ENCODE results near the gene CDC73.

CDC73 gene

GRCh38 chr1:193181985-193182384, 60.2 kb downstream of the CDC73 start:
- H3K27me3 ChIP-seq (ENCODE audit: low read length), result no peaks in the 10 kb centered on the region
- no peaks in the 10 kb centered on the region for H3K9me3 ChIP-seq (ENCODE audit: insufficient read depth, low read length)
- H3K9me2 ChIP-seq (replicated peaks; ENCODE audit: insufficient read depth, low read length), result no peaks in the 10 kb centered on the region
- H3K36me3 ChIP-seq (ENCODE audit: low read length), result no peaks in the 10 kb centered on the region
- H2AFZ ChIP-seq (ENCODE audit: low read depth, low read length, severe bottlenecking), result no peak overlapping the region
- H3K79me2 ChIP-seq (ENCODE audit: insufficient read depth, low read length), result peaks cover 36% of the 10 kb centered on the region; the same call in 1 of the 2 replicates
- TF ChIP-seq CTCF (IDR thresholded peaks at IDR 0.05; ENCODE audit: insufficient read depth, low read length, poor library complexity, severe bottlenecking) (no peak), EZH2phosphoT487 (conservative IDR thresholded peaks at IDR 0.05; ENCODE audit: low read length) (no peak)
- 0 out of 2 replicates have a peak, but pooled peaks cover 4% of the 10 kb centered on the region for H4K20me1 ChIP-seq (ENCODE audit: low read depth, low read length)
- peaks cover 23% of the 10 kb centered on the region; the same call in 1 of the 2 replicates for H3F3A ChIP-seq (ENCODE audit: insufficient read depth)
- H3K27ac ChIP-seq (ENCODE audit: low read depth, low read length), result no peak overlapping the region
- H3K4me2 ChIP-seq (ENCODE audit: low read depth, low read length, poor library complexity, severe bottlenecking), result no peak overlapping the region
- H3K4me3 ChIP-seq (ENCODE audit: insufficient read depth, low read length, poor library complexity, severe bottlenecking), result no peak overlapping the region
- no peak overlapping the region for H3K9ac ChIP-seq (ENCODE audit: low read length)

- peaks cover 23% of the 10 kb centered on the region; the same call in 1 of the 2 replicates for H3F3A ChIP-seq (ENCODE audit: insufficient read depth)
- no peak overlapping the region for H2AFZ ChIP-seq (ENCODE audit: low read depth, low read length, severe bottlenecking)
- no peaks in the 10 kb centered on the region for H3K9me2 ChIP-seq (replicated peaks; ENCODE audit: insufficient read depth, low read length)
- H3K9me3 ChIP-seq (ENCODE audit: insufficient read depth, low read length), result no peaks in the 10 kb centered on the region
- H4K20me1 ChIP-seq (ENCODE audit: low read depth, low read length), result 0 out of 2 replicates have a peak, but pooled peaks cover 4% of the 10 kb centered on the region
- peak overlapping the region; percentile 36 for H3K4me2 ChIP-seq (ENCODE audit: low read depth, low read length, poor library complexity, severe bottlenecking)
- no peaks in the 10 kb centered on the region for H3K27me3 ChIP-seq (ENCODE audit: low read length)
- no peak overlapping the region for H3K27ac ChIP-seq (ENCODE audit: low read depth, low read length)
- no peak overlapping the region for H3K9ac ChIP-seq (ENCODE audit: low read length)
- H3K36me3 ChIP-seq (ENCODE audit: low read length), result no peaks in the 10 kb centered on the region
- H3K79me2 ChIP-seq (ENCODE audit: insufficient read depth, low read length), result peaks cover 47% of the 10 kb centered on the region
- H3K4me3 ChIP-seq (ENCODE audit: insufficient read depth, low read length, poor library complexity, severe bottlenecking), result no peak overlapping the region
- TF ChIP-seq CTCF (IDR thresholded peaks at IDR 0.05; ENCODE audit: insufficient read depth, low read length, poor library complexity, severe bottlenecking) (peak; percentile 83), EZH2phosphoT487 (conservative IDR thresholded peaks at IDR 0.05; ENCODE audit: low read length) (no peak)
Observed at GRCh38 chr1:193183019-193183627, 61.3 kb downstream of the CDC73 start.

GRCh38 chr1:193184776-193185175, 62.9 kb downstream of the CDC73 start:
- H3K9ac ChIP-seq (ENCODE audit: low read length), result no peak overlapping the region
- peaks cover 17% of the 10 kb centered on the region; the same call in 1 of the 2 replicates for H3F3A ChIP-seq (ENCODE audit: insufficient read depth)
- H4K20me1 ChIP-seq (ENCODE audit: low read depth, low read length), result 0 out of 2 replicates have a peak, but pooled peaks cover 4% of the 10 kb centered on the region
- TF ChIP-seq EZH2phosphoT487 (conservative IDR thresholded peaks at IDR 0.05; ENCODE audit: low read length), result no peak
- no peak for TF ChIP-seq CTCF (IDR thresholded peaks at IDR 0.05; ENCODE audit: insufficient read depth, low read length, poor library complexity, severe bottlenecking)
- no peaks in the 10 kb centered on the region for H3K9me3 ChIP-seq (ENCODE audit: insufficient read depth, low read length)
- H3K9me2 ChIP-seq (replicated peaks; ENCODE audit: insufficient read depth, low read length), result no peaks in the 10 kb centered on the region
- H3K79me2 ChIP-seq (ENCODE audit: insufficient read depth, low read length), result peaks cover 64% of the 10 kb centered on the region
- H3K27ac ChIP-seq (ENCODE audit: low read depth, low read length), result no peak overlapping the region
- H3K4me3 ChIP-seq (ENCODE audit: insufficient read depth, low read length, poor library complexity, severe bottlenecking), result no peak overlapping the region
- no peaks in the 10 kb centered on the region for H3K27me3 ChIP-seq (ENCODE audit: low read length)
- no peak overlapping the region for H2AFZ ChIP-seq (ENCODE audit: low read depth, low read length, severe bottlenecking)
- H3K4me2 ChIP-seq (ENCODE audit: low read depth, low read length, poor library complexity, severe bottlenecking), result peak overlapping the region; percentile 36
- no peaks in the 10 kb centered on the region for H3K36me3 ChIP-seq (ENCODE audit: low read length)

Data from SU-DHL-6 (cell line).